Activated naive CD4-positive, alpha-beta T cell treated with Interleukin-2 at 50 U/mL for 16 hours (primary cell): ENCODE measurements around the gene RAB5A.
"Not testable (repeated sequence)": the region's sequence is repeated elsewhere in the genome, so short reads cannot be mapped to it uniquely, and the experiment has no call there.

Experiments
- DNase-seq: peaks from one replicate; pipeline ENCODE4 v3.0.0-alpha.2; 2020

The RAB5A gene

DNA sequence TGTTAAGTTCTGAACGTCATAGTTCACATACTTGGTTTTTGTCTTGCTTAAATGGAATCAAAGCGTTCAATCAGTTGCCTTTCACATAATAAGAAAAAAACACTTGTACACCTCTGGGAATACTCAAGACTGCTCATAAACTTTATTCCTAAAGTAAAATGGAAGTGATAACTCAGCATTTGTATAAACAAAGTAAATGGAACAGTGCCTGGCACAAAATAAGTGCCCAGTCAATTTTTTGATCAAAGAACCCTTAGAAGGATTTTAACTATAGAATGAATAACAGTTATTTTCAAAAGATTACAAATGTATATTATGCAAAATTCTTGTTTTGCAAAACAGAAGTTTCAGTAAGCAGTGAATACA, 1.3 kb downstream of the RAB5A start:
- no peak for DNase-seq

DNA sequence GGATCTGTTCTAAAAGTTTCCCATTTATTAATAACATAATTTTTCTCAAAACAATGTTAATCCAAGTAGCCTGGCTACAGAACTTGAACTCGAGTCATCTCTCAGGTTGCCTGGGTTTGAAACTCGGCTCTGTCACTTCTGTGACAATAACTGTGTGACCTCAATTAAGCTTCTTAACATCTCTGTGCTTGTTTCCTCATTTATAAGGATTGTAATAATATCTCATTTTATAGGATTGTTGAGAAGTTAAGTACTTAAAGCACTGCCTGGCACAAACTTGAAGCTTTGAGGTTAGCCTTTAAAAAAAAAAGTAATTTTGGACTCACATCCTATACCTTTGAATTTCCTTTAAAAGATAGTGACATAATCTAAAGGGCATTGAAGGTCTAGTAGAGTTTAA, 3.4 kb downstream of the RAB5A start:
- DNase-seq = no peak

DNA sequence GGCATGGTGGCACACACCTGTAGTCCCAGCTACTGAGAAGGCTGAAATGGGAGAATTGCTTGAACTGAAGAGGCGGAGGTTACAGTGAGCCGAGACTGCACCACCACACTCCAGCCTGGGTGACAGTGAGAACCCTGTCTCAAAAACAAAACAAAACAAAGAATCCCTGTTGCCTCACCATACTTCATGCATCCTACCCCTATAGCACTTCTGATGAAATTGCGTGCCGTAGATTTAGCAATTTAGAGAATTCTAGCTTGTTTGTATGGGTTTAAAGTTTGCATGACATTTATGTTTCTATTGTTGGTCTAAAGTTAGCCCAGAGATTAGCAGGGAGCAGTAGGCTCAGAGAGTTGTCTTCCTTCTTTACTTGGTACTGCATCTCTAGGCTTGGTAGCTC, 7.8 kb downstream of the RAB5A start:
- DNase-seq = no peak

DNA sequence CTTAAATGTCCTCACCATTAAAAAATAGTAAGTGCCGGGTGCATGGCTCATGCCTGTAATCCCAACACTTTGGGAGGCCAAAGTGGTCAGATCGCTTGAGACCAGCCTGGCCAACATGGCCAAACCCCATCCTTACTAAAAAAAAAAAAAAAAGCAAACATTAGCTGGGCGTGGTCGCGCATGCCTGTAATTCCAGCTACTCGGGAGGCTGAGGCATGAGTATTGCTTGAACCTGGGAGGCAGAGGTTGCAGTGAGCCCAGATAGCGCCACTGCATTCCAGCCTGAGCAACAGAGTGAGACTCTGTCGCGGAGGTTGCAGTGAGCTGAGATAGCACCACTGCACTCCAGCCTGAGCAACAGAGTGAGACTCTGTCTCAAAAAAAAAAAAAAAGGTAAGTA, 10.5 kb downstream of the RAB5A start:
- DNase-seq = not testable (repeated sequence)

DNA sequence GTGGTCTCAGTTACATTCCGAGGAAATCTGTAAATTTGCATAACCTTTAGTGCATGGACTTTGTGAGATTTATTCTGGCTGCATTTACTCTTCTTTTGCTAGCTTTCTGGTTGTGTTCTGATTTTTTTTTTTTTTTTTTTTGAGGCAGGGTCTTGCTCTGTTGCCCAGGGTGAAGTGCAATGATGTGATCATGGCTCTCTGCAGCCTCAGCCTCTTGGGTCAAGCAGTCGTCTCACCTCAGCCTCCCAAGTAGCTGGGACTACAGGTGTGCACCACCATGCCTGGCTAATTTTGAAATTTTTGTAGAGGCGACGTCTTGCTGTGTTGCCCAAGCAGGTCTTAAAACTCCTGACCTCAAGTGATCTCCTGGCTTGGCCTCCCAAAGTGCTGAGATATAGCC, 12.6 kb downstream of the RAB5A start:
- DNase-seq = no peak

DNA sequence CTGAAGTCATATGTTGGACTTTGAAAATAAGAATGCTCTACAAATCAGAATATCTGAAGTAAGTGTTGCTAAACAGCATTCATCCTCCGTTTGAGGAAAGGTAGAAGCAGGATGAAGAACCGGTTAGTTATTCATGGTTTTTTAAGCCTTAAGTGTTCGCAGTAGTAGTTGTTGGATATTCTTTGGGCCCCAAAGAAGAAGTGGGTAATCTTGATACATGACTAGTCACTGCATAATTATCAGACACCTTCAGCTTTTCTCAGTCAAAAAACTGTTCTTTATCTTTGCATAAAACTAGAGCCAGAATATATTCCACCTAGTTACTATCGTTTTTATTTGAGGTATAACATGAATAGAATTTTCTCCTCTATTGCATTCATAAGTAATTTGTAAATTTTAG, 13.8 kb downstream of the RAB5A start:
- no peak for DNase-seq

DNA sequence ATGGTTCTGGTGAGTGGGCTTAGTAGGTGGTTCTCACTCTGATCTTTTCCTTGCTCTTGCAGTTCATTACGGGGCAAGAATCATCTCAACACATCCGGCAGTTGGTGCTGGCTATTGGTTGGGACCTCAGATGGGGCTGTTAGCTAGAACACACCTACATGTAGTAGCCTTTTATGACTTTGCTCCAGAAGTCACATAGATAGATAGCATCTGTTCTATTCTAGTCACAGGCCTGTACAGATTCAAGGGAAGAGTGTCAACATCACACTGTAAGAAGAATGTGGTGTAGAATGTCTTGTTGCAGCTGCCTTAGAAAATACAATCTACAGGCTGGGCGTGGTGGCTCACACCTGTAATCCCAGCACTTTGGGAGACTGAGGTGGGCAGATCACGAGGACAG, 15.1 kb downstream of the RAB5A start:
- no peak for DNase-seq

DNA sequence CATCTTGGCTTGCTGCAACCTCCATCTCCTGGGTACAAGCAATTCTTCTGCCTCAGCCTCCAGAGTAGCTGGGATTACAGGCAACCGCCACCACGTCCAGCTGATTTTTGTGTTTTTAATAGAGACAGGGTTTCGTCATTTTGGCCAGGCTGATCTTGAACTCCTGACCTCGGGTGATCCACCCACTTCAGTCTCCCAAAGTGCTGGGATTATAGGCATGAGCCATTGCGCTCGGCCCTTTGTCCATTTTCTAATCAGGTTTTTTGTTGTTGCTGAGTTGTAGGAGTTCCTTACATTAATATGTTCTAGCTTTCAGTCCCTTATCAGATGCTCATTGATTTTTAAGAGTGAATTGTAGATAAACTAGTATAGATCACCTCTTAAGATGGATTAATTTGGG, 20.3 kb downstream of the RAB5A start:
- DNase-seq = no peak

DNA sequence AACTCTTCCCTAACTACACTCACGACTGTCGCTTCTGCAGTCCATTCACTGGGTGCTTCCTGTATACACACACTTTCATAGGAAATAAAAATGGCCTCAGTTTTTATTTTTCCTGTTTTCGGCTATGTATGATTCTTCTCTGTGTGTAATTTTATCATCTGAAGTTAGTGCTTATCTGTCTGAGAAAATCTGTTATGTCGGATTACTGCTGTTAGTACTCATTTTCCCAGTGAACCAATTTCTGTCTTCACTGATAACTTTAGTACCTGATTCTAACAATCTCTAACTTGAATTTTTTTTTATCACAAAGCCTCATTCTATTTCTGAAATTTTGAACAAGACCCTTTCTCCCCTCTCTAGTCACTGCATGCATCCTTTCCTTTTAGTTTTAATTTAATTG, 20.9 kb downstream of the RAB5A start:
- DNase-seq = no peak

DNA sequence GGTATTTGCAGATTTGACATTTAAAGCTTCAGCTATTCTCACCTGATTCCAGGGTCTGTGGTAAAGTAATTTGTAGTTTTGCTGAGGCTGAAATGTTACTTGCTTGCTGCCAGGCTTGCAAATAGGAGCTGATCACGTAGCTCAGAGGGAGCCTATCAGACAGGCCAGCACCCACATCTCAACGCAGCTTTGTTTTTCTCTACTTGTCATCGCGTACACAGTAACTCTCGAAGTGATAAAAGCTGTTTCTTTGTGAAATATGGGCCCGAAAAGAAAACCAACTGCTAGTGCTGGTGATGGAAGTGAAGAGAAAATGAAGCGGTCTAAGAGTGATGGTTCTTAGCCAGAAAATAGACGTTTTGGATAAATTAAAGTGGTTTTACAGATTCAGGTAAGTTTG, 23.4 kb downstream of the RAB5A start:
- DNase-seq = no peak

DNA sequence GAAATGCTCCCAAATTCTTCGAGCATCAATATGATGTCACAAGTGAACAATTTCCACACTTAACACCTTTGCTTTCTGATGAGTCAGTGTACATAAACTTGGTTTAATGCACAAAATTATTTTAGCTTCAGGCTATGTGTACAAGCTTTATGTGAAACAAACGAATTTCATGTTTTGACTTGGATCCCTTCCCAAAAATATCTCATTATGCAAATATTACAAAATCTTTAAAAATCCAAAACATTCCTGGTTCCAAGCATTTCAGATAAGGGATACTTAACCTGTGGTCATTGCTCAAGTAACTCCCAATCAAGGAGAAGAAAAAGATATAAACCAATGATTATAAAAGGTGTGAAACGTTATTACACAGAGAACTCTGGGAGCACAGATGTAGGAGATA, 25.2 kb downstream of the RAB5A start:
- DNase-seq = no peak

DNA sequence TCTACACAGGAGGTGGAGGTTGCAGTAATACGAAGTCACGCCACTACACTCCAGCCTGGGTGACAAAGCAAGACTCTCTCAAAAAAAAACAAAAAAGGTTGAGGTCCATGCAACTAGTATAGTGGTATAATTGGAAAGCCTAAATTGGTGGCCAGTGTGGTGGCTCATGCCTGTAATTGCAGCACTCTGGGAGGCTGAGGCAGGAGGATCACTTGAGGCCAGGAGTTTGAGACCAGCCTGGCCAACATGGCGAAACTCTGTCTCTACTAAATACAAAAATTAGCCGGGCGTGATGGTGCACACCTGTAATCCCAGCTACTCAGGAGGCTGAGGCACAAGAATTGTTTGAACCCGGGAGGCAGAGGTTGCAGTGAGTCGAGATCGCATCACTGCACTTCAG, 42.0 kb downstream of the RAB5A start:
- DNase-seq = not testable (repeated sequence)

DNA sequence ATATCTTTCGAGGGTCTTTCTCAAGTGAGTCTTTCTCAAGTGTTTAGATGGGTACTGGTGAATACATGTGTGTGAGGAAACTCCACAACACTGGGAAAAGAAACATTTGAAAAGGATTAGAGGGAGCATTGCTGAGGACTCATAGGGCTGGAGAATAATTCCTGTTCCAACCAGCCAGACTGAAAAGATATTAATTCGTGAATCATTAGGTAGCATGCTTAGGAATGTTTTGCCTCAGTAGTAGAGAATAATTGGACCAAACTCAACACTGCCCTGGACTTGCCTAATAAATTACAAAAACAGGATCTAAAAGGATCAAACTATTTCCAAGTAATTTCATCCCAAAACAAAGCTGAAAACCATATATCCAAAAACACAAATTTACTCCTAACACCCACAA, 47.9 kb downstream of the RAB5A start:
- DNase-seq = no peak

DNA sequence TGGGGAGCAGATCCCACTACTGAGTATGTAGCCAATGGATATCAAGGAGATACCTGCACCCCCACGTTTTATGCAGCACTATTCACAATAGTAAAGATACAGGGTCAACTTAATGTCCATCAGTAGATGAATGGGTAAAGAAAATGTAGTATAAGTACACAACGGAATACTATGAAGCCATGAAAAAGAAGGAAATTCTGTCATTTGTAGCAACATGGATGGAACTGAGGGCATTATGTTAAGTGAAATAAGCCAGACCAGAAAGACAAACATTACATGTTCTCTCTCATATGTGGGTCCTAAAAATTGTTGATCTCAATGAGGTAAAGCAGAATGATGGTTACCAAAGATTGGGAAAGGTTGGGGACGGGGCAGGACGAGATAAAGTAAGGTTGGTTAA, 50.6 kb downstream of the RAB5A start:
- DNase-seq = no peak

DNA sequence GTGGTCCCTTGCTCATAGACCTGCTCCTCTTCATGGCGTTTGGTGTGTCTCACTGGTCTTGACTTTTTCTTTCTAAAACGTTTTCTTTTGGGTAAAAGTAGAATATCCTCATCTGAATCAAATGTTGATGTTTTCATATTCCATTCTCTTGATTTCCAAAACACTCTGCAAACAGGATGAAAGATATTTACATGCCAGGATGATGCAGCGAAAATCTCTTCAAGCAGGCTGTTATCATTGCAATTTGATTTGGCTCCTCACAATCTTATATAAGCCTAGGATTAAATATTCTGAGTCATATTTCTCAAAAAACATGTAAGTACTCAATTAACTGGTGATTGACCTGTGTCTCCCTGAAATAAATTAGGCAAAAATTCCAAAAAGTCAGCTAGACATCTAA, 55.0 kb downstream of the RAB5A start:
- DNase-seq = no peak

DNA sequence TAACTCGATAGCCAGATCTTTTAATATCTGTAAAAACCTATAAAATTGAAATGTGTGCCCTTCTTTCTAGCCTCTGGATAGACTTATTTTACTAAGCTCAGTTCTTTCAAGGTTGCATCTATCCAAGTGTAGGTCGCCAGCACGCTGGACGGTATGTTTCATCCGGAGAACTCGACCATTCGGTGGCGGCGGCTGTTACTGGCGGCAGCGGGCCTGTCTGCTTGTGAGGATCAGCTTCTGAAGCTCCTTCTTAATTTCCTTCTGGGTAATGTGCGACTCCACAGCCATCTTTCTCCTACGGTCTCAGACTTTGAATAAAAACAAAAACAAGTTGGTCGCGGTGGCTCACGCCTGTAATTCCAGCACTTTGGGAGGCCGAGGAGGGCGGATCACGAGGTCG, 61.1 kb downstream of the RAB5A start:
- no peak for DNase-seq

DNA sequence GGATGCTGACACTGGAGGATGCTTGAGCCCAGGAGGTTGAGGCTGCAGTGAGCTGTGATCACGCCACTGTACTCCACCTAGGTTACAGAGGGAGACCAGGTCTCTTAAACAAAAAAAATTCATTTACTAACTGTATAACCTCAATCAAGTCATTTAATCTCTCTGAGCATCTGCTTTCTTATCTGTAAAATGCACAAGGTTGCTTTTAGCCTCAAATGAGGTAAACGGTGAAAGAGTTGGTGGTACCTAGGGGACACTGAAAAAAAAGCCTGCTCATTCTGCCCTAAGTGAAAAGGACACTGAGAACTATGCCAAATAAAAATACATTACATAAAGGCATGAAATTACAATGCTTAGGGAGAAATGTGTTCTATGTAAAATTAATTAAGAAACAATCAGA, 61.7 kb downstream of the RAB5A start:
- DNase-seq = no peak

DNA sequence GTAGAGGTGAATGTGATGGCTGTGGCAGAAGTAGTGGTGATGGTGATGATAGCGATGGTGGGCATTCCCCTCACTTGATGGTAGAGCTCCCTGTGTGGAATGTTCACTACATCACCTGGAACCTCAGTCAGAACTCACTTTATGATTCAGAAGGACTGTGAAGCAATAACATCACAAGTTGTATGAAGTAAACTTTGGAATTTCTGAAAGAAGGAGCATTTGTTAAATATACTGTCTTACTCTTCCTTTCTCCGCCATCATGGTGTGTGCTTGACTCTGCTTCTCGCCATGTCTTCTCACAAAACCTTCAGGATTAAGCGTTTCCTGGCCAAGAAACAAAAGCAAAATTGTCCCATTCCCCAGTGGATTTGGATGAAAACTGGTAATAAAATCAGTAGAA, 65.3 kb downstream of the RAB5A start, which contains the start of gene PP2D1:
PP2D1 (minus strand) TSS at position 101 of the 400 bp plus-strand sequence. CDS start 192 bp downstream, outside the sequence.
- DNase-seq = no peak

DNA sequence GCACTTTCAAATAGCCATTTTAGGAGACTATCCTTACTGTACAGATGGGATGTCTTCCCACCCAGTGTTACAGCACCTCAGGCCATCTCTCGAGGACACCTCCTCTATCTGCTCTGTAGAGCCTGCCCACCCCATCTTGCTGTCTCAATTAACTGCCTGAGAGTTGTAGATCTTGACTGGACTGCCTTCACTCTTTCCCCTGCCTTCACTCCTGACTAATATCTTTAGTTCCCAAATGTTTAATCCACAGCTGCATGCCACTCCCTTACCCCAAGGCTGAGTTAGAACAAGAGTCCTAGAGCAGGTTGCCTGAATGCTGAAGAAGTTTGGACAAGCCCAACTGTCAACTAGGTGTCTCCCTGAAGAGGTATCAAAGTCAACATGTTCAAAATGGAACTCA, 66.5 kb downstream of the RAB5A start:
- no peak for DNase-seq

DNA sequence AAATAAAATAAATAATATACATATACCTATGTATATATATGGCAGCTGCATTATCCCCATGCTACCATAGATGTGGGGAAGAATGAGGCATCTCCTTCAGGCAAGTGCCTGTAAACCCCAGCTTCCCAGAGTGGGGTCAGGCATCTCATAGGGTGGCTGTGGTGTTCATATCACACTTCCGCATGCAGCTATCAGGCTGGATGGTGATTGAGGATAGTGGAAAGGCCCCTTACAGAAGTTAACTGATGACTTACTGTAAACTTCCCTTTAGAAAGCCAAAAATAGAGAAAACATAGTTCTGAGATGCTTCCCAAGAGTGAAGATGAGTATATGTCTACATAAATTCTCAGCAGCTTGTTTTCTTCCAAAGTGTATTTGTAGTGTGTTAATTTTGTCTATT, 68.6 kb downstream of the RAB5A start:
- no peak for DNase-seq

DNA sequence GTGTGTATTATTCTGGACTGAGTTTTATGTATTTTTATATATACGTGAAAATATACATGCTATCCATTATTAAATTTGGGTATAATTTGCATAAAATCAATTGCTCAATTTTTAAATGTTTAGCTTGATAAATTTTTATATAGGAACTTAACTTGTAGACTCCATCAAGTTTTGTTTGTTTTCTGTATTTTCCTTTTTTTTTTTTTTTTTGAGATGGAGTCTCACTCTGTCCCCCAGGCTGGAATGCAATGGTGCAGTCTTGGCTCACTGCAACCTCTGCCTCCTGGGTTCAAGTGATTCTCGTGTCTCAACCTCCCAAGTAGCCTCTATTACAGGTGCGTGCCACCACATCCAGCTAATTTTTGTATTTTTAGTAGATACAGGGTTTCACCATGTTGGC, 69.2 kb downstream of the RAB5A start:
- not testable (repeated sequence) for DNase-seq

DNA sequence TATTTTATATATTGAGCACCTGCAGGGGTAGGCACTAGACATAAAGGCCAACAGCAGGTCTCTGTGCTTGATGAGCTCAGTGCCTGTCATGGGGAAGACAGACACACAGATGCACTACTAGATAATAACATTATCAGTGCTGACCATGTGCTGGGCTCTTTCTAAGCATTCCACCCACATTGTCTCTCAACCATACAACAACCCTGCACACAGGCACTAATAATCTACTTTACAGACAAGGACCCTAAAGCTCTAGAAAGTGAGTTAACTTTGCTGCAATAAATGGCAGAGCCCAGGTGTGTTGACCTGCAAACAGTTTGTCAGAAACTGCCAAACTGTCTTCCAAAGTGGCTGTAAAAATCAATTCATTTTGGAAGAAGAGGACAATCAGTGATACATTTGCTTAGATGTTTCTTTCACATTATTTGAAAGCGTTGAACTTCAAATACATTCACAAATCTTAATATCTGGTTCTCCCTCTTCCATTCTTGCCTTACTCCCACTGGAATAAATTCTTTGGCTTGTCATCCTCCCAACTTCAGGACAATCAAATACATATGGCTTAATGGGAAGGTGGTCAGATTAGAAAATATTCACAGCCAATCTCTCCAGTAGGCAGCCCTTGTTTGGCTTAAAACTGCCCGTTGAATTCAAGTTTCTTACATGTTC, 76.2 kb downstream of the RAB5A start:
- DNase-seq = no peak

DNA sequence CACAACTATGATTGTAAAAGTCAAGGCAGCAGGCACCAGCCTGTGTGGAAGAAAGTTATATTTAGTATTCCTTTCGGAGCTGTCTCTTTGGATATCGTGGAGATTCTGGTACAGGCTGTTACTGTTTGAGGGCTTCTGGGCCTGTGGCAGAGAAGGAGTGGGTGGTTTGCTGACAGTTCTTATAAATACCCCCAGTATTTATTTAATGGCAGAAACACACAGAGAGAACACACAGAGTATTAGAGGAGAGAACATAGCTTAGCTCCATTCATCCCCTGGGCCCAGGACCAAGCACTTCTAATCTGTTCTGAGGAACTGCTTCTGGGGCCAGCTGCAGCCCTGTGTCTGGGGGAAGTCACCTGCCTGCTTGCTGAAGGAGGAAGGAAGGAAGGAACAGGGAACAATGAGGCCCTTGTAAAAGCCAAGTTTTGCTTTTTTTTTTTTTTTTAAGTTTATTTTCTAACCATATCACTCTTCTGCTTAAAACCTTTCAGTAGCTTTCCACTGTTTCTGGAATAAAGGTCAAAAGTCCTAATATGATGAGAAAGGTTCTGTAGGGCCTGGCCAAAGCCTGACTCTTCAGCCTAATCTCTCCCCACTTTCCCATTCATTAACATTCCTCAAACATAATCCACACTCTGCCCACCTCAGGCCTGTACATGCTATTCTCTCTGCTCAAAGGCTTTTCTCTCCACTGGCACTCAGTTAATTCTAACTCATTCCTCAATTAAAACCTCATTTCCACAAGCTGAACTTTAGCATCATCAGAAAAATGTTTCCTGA, 76.9 kb downstream of the RAB5A start:
- no peak for DNase-seq

DNA sequence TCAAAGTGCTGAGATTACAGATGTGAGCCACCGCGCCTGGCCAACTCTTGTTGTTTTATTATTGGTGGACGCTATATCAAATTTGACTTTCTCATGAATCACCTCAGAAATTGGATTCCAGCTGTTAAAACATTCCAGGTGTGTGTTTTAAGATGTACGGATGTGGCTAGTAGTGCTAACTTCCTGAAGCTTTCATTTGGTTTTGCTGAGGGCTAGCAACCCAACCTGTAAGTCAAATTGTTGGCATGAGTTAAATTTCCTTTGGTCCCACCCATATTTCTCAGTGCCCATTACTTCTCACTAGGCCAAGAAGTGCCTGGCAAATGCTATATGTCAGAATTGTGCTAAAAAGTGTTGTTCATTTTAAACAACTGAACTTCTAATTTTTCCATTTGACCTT, 80.2 kb downstream of the RAB5A start:
- no peak for DNase-seq

DNA sequence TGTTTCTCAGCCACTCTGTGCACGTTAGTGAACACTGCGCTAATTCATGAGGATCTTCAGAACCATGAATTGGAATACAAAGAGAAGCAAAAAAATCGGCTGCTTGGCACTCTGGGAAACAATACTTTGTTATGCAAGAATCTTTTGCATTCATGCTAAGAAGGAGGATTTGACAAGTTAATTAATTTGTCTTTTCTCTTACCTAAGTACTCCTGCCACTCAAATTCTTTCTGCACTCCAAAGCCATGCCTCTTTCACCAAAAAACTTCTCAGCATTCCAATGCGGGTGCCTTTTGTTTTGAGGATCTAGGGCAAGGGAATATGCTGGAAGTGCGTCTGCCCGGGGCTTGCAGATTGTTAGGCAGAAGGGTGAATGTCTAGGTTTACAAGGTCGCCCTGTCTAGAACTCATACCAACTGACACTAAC, 82.0 kb downstream of the RAB5A start:
- no peak for DNase-seq
